H1 (cell line): ENCODE results near the gene CETN1. TPM values are rescaled to one million over a fixed set of nuclear protein-coding genes. Genes with fewer than 3 reads are reported as not detected.

Experiments
- CTCF ChIA-PET: fragments of 300-600 bp; sonication (Branson Sonifier 250); formaldehyde crosslinking; loops from one replicate; lab custom pipeline; 2021; ENCODE audit not compliant: partially characterized antibody; lab: Charles Lee
- POLR2A ChIA-PET: fragments of 300-600 bp; sonication (Branson Sonifier 250); formaldehyde crosslinking; loops from one replicate; lab custom pipeline; 2021; ENCODE audit warnings: inconsistent platforms; ENCODE audit not compliant: partially characterized antibody; lab: Charles Lee
- DNase-seq, 2 experiments: peaks; one replicate each; pipeline versions ENCODE4 v3.0.0 to v3.0.0-alpha.2; 2010 to 2022; ENCODE audit warnings: low spot score in 2 of 2, low read depth in 1 of 2, mixed read lengths in 1 of 2
- FAIRE-seq: peaks from 2 replicates; lab custom pipeline; 2011; peaks lifted over from hg19 to GRCh38; lab: Jason Lieb, UNC
- H2AFZ ChIP-seq: 2 replicates; pipeline ENCODE4 v1.8.1; 2012; ENCODE audit warnings: low read length, inconsistent platforms
- H2AK5ac ChIP-seq: 2 replicates; pipeline ENCODE4 v1.6.1; 2013; ENCODE audit warnings: low read depth, low read length
- H2BK120ac ChIP-seq: replicated peaks from 2 replicates; pipeline ENCODE3; 2013; ENCODE audit warnings: low read depth, low read length, inconsistent platforms
- H2BK12ac ChIP-seq: 2 replicates; pipeline ENCODE4 v1.6.1; 2013; ENCODE audit warnings: low read depth, low read length
- H2BK15ac ChIP-seq: 2 replicates; pipeline ENCODE4 v1.6.1; 2013; ENCODE audit warnings: low read length
- H2BK20ac ChIP-seq: 2 replicates; pipeline ENCODE4 v1.6.1; 2013; ENCODE audit warnings: low read length
- H2BK5ac ChIP-seq: 2 replicates; pipeline ENCODE4 v1.6.1; 2013; ENCODE audit warnings: low read depth, low read length
- H3K14ac ChIP-seq: 2 replicates; pipeline ENCODE4 v1.6.1; 2013; ENCODE audit warnings: inconsistent platforms; ENCODE audit not compliant: insufficient read length
- H3K18ac ChIP-seq: 2 replicates; pipeline ENCODE4 v1.6.1; 2013; ENCODE audit warnings: low read length; ENCODE audit errors: extremely low read depth
- H3K23ac ChIP-seq: 2 replicates; pipeline ENCODE4 v1.6.1; 2013; ENCODE audit warnings: inconsistent platforms; ENCODE audit not compliant: insufficient read length
- H3K23me2 ChIP-seq: 2 replicates; pipeline ENCODE4 v1.6.1; 2013; ENCODE audit warnings: low read depth, low read length
- H3K27ac ChIP-seq: 2 replicates; pipeline ENCODE4 v1.6.1; 2011; ENCODE audit warnings: low read depth, low read length, inconsistent platforms
- H3K27me3 ChIP-seq, 4 experiments: replicated peaks in 1 of 4; 1 replicate in 1 of 4; 2 replicates in 3 of 4; pipeline versions ENCODE4 v1.6.1 to v1.8.1; 2011 to 2013; ENCODE audit warnings: low read length in 3 of 4, mild to moderate bottlenecking in 3 of 4, inconsistent platforms in 2 of 4, mixed read lengths in 2 of 4, moderate library complexity in 1 of 4; ENCODE audit not compliant: control insufficient read depth in 3 of 4, insufficient read depth in 3 of 4; ENCODE audit errors: extremely low read depth in 1 of 4
- H3K36me3 ChIP-seq, 4 experiments: 2 replicates each; pipeline versions ENCODE4 v1.6.1 to v1.8.1; 2011 to 2013; ENCODE audit warnings: mild to moderate bottlenecking in 4 of 4, low read length in 3 of 4, moderate library complexity in 2 of 4, control low read depth in 1 of 4, inconsistent platforms in 1 of 4; ENCODE audit not compliant: insufficient read depth in 4 of 4, control insufficient read depth in 2 of 4
- H3K4ac ChIP-seq: replicated peaks from 2 replicates; pipeline ENCODE3; 2013; ENCODE audit warnings: low read length, low read depth, mixed read lengths, inconsistent platforms; ENCODE audit not compliant: insufficient read length
- H3K4me1 ChIP-seq, 4 experiments: replicated peaks in 1 of 4; 1 replicate in 1 of 4; 2 replicates in 3 of 4; pipeline versions ENCODE4 v1.6.1 to v1.8.1; 2011 to 2013; ENCODE audit warnings: low read length in 3 of 4, inconsistent platforms in 2 of 4, mixed read lengths in 1 of 4; ENCODE audit not compliant: insufficient read depth in 4 of 4, control insufficient read depth in 3 of 4
- H3K4me2 ChIP-seq, 2 experiments: 2 replicates each; pipeline versions ENCODE4 v1.6.1 to v1.8.1; 2011 to 2013; ENCODE audit warnings: low read depth in 2 of 2, low read length in 2 of 2, control low read depth in 1 of 2, inconsistent platforms in 1 of 2, mild to moderate bottlenecking in 1 of 2; ENCODE audit not compliant: insufficient read depth in 1 of 2
- H3K4me3 ChIP-seq, 4 experiments: fragments of 200-600, 300-600 bp in 1 of 4; sonication (generic), shearing (Covaris generic), sonication (Bioruptor Twin) in 1 of 4; 2 replicates each; pipeline versions ENCODE4 v1.5.1 to v1.8.1; 2011 to 2016; ENCODE audit warnings: low read length in 4 of 4, low read depth in 3 of 4, control low read depth in 2 of 4, inconsistent platforms in 2 of 4, mild to moderate bottlenecking in 2 of 4, mixed read lengths in 1 of 4, moderate library complexity in 1 of 4; ENCODE audit not compliant: insufficient read depth in 2 of 4; ENCODE audit errors: extremely low read depth in 1 of 4
- H3K56ac ChIP-seq: replicated peaks from 2 replicates; pipeline ENCODE3; 2013; ENCODE audit warnings: low read depth, mild to moderate bottlenecking, mixed read lengths, low read length, inconsistent platforms; ENCODE audit not compliant: insufficient read length
- H3K79me1 ChIP-seq: 2 replicates; pipeline ENCODE4 v1.6.1; 2013; ENCODE audit warnings: low read depth, low read length, control low read depth
- H3K79me2 ChIP-seq, 2 experiments: 2 replicates each; pipeline versions ENCODE4 v1.6.1 to v1.8.1; 2012 to 2013; ENCODE audit warnings: low read length in 2 of 2, mild to moderate bottlenecking in 2 of 2, inconsistent platforms in 1 of 2; ENCODE audit not compliant: insufficient read depth in 2 of 2, control insufficient read depth in 1 of 2
- H3K9ac ChIP-seq, 4 experiments: replicated peaks in 1 of 4; 1 replicate in 1 of 4; 2 replicates in 3 of 4; pipeline versions ENCODE4 v1.6.1 to v1.8.1; 2011 to 2013; ENCODE audit warnings: low read depth in 3 of 4, low read length in 3 of 4, control low read depth in 2 of 4, mild to moderate bottlenecking in 2 of 4, moderate library complexity in 2 of 4, inconsistent platforms in 1 of 4; ENCODE audit errors: extremely low read depth in 1 of 4
- H3K9me3 ChIP-seq, 2 experiments: 2 replicates each; pipeline versions ENCODE4 v1.6.1 to v1.8.1; 2012 to 2013; ENCODE audit warnings: mild to moderate bottlenecking in 2 of 2, moderate library complexity in 2 of 2, control low read depth in 1 of 2, inconsistent platforms in 1 of 2, low read depth in 1 of 2, low read length in 1 of 2, mixed read lengths in 1 of 2; ENCODE audit not compliant: insufficient read depth in 2 of 2
- H4K20me1 ChIP-seq, 2 experiments: replicated peaks in 1 of 2; 2 replicates each; pipeline versions ENCODE3 to v1.8.1; 2011 to 2013; ENCODE audit warnings: inconsistent platforms in 2 of 2, low read length in 2 of 2, mild to moderate bottlenecking in 1 of 2; ENCODE audit not compliant: insufficient read depth in 2 of 2, control insufficient read depth in 1 of 2
- H4K5ac ChIP-seq: 2 replicates; pipeline ENCODE4 v1.6.1; 2013; ENCODE audit warnings: low read length, low read depth, mixed read lengths, inconsistent platforms; ENCODE audit not compliant: insufficient read length
- H4K8ac ChIP-seq: 2 replicates; pipeline ENCODE4 v1.8.0; 2013; ENCODE audit warnings: mild to moderate bottlenecking, moderate library complexity, low read length, inconsistent platforms; ENCODE audit not compliant: insufficient read depth; ENCODE audit errors: extremely low read depth
- H4K91ac ChIP-seq: replicated peaks from 2 replicates; pipeline ENCODE3; 2013; ENCODE audit warnings: low read length, mixed read lengths, inconsistent platforms; ENCODE audit not compliant: insufficient read length
- ASH2L ChIP-seq: fragments of 200-600, 300-600 bp; sonication (generic); IDR thresholded peaks from one replicate; pipeline ENCODE4 v1.7.1; 2017; ENCODE audit warnings: low read length
- CBX8 ChIP-seq: fragments of 300-800, 300-1000 bp; sonication (generic); IDR thresholded peaks from 2 replicates; pipeline ENCODE4 v1.7.1; 2016; ENCODE audit warnings: low read depth, low read length, borderline replicate concordance
- EP300 ChIP-seq, 2 experiments: IDR thresholded peaks; 1 replicate in 1 of 2; 2 replicates in 1 of 2; pipeline ENCODE4 v1.6.1; 2011 to 2012; ENCODE audit warnings: low read depth in 2 of 2, low read length in 2 of 2, mild to moderate bottlenecking in 2 of 2, borderline replicate concordance in 1 of 2, inconsistent platforms in 1 of 2, moderate library complexity in 1 of 2
- JUND ChIP-seq: IDR thresholded peaks from 2 replicates; pipeline ENCODE4 v1.6.1; 2011; ENCODE audit warnings: mild to moderate bottlenecking, improper control_type of control experiment, low read length
- SP1 ChIP-seq: IDR thresholded peaks from 2 replicates; pipeline ENCODE4 v1.6.1; 2011; ENCODE audit warnings: low read depth, low read length
- TAF1 ChIP-seq: IDR thresholded peaks from 2 replicates; pipeline ENCODE4 v1.6.1; 2011; ENCODE audit warnings: mild to moderate bottlenecking, low read depth, low read length
- WGBS, 2 experiments: shearing (Covaris generic) in 1 of 2; methylation state at CpG; one replicate each; pipeline versions ENCODE4 v1.1.6 to v1.1.7; 2013 to 2015; ENCODE audit warnings: low lambda C conversion rate in 2 of 2, mixed read lengths in 2 of 2, inconsistent platforms in 1 of 2, low coverage in 1 of 2, missing lambda C conversion rate in 1 of 2; ENCODE audit not compliant: insufficient replicate concordance in 2 of 2, insufficient coverage in 1 of 2, insufficient read length in 1 of 2; ENCODE audit errors: extremely low coverage in 1 of 2, missing lambda C conversion rate in 1 of 2; 5-methylcytosine and 5-hydroxymethylcytosine counted together
- polyA plus RNA-seq, 7 experiments: library from polyadenylated mRNA; depleted of rRNA in 3 of 7; stranded (reverse) in 5 of 7; unstranded in 2 of 7; fragments of >200 nt in 5 of 7; fragments of 200-250 nt in 2 of 7; gene quantifications; 1 replicate in 5 of 7; 2 replicates in 1 of 7; 4 replicates in 1 of 7; pipeline versions ENCODE4 v1.2.1 to v1.2.3, GENCODE V29; 2011 to 2013; ENCODE audit warnings: missing spikeins in 2 of 7, mixed read lengths in 2 of 7
- total RNA-seq: library from RNA; stranded (reverse); fragmentation: NEBNext Ultra II Directional; extraction: Animal tissue kit (Norgen Biotek cat#: 25700); gene quantifications from 2 replicates; pipeline ENCODE4 v1.2.1, GENCODE V29; 2021

Gene CETN1
- total and polyA plus RNA-seq, 2 of the 8 experiments (the other 6 are each of a cell fraction or from before 2014, with no cell fraction given): not detected

DNA sequence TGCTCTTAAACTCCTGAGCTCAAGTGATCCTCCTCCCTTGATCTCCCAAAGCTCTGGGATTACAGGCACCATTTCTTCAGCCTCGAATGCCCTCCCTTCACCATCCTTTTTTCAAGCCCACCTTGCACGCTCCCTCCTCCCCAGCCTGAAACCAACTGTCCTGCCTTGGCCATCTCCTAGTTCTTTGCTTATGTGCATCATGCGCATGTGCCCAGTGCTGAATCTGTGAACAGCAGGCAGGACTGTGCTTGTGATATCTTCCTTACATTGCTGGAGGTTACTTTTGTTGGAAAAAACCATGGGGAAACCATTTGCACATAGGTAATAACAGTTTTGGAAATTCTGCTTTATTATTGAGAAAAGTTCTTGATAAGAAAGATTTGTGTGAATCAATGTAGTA, 30.2 kb upstream of the CETN1 start:
- no peak overlapping the region for H3K4ac ChIP-seq
- FAIRE-seq: no peak
- H2BK12ac ChIP-seq: no peak overlapping the region
- no peak overlapping the region for H4K8ac ChIP-seq
- no peak overlapping the region for H2BK15ac ChIP-seq
- no peaks in the 10 kb centered on the region for H3K36me3 ChIP-seq
- H3K14ac ChIP-seq: no peak overlapping the region
- no peaks in the 10 kb centered on the region for H3K79me2 ChIP-seq
- no peak overlapping the region for H2BK5ac ChIP-seq
- no peaks in the 10 kb centered on the region for H3K4me1 ChIP-seq
- TF ChIP-seq ASH2L: no peak
- TF ChIP-seq EP300 (IDR thresholded peaks at IDR 0.05; ENCODE audit: borderline replicate concordance in 1 of 2, low read depth in 2 of 2, low read length in 2 of 2): no peak
- no peak for TF ChIP-seq JUND
- TF ChIP-seq TAF1: no peak
- no peak for TF ChIP-seq SP1
- TF ChIP-seq CBX8: no peak
- whole genome bisulfite sequencing, 2 experiments: 87% methylated on average over 3 of the region's 3 CpGs; no CpG with 5 or more reads in 1 of the 2 experiments
- H3K9ac ChIP-seq: no peak overlapping the region
- H3K4me3 ChIP-seq: no peak overlapping the region
- no peaks in the 10 kb centered on the region for H4K20me1 ChIP-seq
- no peak overlapping the region for H3K18ac ChIP-seq
- DNase-seq: no peak
- no peak overlapping the region for H3K23ac ChIP-seq
- H3K27ac ChIP-seq: no peak overlapping the region
- H3K79me1 ChIP-seq: no peaks in the 10 kb centered on the region
- no peaks in the 10 kb centered on the region for H3K23me2 ChIP-seq
- H2AFZ ChIP-seq: no peak overlapping the region
- CTCF ChIA-PET: interaction anchor here (0.5 kb wide), 1 partner anchor 648 kb away, joined by 3 read pairs; no protein-coding TSS in a partner anchor
- POLR2A ChIA-PET: no interaction called here
- peaks cover 0 to 6% of the 10 kb centered on the region in 2 experiments; a peak in 2 of 4 replicates for H3K9me3 ChIP-seq
- H3K27me3 ChIP-seq: no peaks in the 10 kb centered on the region
- H4K91ac ChIP-seq: no peak overlapping the region
- H2BK120ac ChIP-seq: no peak overlapping the region
- no peak overlapping the region for H4K5ac ChIP-seq
- no peak overlapping the region for H3K56ac ChIP-seq
- H2AK5ac ChIP-seq: no peak overlapping the region
- H2BK20ac ChIP-seq: no peak overlapping the region
- no peak overlapping the region for H3K4me2 ChIP-seq
